ENCODE results near the gene GPR152.

DNA sequence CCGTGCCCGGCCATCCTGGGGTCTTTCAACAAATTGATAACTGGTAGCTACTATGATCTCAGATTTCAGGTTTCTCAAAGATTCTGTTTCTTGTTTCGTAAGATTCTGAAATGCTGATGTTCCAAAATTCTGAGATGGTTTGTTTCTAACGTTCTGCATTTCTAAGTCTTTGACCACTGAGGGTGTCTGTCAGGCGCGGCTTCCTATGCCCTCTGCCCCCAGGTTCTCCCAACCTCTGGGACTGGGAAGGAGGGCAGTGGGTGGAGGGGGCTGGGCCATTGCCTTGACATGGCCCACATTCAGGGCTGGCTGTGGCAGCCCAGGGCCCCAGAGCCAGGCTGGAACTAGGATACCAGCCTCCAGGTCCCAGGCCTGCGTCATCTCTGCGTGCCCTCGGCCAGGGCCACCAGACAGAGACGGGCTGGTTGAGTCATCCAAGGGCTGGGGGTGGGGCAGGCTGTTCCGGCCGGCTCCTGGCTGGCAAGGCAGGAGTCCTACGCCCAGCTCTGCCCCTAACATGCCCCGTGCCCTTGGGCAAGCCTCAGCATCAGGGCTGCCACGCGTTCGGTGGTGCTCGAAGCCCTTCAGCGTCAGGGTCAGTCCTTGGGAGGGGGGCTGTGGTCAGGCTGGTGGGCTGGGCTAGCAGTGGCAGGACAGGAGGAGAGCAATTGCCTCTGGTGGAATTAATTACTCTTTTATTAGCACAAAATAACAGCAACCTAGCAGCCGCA is 11.3 kb upstream of the GPR152 start:
- TF ChIP-seq, protein P1, sequence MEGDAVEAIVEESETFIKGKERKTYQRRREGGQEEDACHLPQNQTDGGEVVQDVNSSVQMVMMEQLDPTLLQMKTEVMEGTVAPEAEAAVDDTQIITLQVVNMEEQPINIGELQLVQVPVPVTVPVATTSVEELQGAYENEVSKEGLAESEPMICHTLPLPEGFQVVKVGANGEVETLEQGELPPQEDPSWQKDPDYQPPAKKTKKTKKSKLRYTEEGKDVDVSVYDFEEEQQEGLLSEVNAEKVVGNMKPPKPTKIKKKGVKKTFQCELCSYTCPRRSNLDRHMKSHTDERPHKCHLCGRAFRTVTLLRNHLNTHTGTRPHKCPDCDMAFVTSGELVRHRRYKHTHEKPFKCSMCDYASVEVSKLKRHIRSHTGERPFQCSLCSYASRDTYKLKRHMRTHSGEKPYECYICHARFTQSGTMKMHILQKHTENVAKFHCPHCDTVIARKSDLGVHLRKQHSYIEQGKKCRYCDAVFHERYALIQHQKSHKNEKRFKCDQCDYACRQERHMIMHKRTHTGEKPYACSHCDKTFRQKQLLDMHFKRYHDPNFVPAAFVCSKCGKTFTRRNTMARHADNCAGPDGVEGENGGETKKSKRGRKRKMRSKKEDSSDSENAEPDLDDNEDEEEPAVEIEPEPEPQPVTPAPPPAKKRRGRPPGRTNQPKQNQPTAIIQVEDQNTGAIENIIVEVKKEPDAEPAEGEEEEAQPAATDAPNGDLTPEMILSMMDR (IDR thresholded peaks at IDR 0.05; ENCODE audit: low read depth, low read length), result no peak
- TF ChIP-seq EZH2phosphoT487 (IDR thresholded peaks at IDR 0.05; ENCODE audit: low read depth), result no peak

All from OCI-LY3 (cell line).